SIG-M5 treated with dmso at 0.1 percent for 504 hours (cell line): ENCODE results near the gene SPSB4.

Source experiments
- DNase-seq: peaks from one replicate; lab custom pipeline; 2025; ENCODE audit not compliant: unreplicated experiment; lab: John Stamatoyannopoulos, UW

The SPSB4 gene

GRCh38 chr3:141150081-141150830, 99.1 kb downstream of the SPSB4 start:
- DNase-seq = no peak

DNA sequence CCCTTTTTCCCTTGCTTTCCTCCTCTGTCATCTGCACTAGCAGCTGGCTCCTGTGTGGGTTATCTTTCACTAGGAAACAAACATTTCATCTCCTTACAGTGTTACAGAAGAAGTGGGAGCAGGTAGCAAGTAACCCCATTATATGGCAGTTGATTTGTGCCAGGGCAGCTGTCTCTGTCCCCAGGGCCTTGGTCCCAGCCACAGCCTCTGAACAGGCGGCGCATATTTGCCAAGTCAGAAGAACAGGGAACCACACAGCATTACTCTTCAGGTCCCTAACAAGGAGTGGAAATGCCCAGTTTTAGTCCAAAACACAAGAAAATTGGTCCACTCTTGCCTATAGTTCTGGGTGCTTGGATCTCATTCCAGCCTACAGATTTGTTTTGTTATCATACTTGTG, 99.8 kb downstream of the SPSB4 start:
- DNase-seq = no peak

- no peak for DNase-seq
These were observed 100.3 kb downstream of the SPSB4 start for GRCh38 chr3:141151439-141151838.

GRCh38 chr3:141152130-141152529, 101.0 kb downstream of the SPSB4 start:
- no peak for DNase-seq

DNA sequence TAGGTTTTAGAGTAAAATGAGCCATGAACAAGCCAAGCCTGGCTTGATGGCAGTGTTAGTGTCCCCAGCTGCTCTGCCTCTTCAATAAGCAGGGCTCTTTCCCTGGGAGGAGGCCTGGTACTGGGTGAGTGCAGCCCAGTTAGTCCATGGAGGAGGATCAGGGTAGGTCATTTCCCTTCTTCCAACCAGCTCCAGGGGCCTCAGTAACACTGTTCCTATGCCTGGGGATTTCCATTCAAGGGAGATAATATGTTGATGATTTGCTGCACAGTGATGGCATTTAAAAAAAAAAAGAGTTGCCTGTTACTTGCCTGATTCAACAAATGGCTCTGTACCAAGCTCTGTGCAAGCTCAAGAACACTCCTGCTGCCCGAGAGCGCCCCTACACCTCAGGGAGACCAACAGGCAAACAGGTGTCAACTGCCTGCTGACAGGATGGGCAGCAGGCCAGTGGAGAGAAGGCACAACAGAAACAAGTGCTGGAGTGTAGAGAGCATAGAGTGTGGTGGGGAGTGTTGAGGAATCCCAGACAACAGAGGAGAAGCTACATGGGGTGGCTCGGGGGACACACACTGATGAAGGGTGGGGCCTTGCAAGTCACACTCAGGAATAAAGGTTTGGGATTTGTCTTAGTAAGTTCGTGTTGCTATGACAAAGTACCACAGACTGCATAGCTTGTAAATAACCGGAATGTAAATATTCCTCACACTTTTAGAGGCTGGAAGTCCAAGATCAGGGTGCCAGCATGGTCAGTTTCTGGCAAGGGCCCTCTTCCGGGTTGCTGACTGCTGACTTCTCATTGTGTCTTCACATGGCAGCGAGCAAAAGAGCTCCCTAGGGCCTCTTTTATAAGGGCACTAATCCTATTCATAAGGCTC, 101.9 kb downstream of the SPSB4 start:
- no peak for DNase-seq

DNA sequence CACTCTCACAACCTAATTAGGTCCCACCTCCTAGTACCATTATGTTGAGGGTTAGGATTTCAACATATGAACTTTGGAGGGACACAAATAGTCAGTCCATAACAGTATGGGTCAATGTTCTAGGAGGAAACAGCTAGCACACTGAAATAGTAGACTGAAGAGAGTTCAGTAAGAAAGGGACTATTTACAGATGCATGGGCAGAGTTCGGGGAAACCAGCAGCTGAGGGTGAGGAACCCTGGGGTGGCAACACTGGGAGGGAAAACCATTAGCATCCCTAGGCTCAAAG, 102.5 kb downstream of the SPSB4 start:
- DNase-seq = no peak

DNA sequence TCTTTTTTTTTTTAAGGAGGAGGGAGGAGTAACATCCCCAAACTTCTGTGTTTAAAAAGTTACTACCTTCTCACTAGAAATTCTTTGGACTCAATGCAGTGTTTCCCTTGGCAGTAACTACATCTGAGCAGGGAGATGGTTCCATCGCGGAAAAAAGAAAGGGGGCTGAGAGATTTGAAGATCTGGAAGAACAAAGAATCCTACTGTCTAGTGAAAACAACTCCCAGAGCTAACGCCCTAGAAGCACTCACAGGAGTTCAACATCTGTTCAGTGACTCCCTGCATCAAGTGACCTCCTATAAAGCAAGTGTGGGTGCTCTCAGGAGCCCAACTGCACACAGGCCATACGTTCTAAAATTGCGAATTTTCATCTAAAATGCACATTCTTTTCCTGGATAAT, 113.7 kb downstream of the SPSB4 start:
- DNase-seq = no peak

DNA sequence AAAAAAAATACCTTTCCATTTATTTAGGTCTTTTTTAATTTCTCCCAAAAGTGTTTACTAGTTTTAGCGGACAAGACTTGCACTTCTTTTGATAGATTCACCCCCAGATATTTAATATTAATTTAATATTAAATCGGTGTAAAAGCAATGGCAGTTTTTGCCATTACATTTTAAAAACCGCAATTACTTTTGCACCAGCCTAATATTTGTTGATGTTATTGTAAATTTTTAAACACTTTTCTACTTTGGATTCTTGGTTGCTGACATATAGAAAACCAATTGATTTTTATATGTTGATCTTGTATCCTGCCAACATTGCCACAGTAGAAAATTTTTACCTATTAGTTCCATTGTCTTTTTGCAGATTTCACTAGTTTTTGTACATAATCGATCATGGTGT, 116.5 kb downstream of the SPSB4 start:
- DNase-seq = no peak

- no peak for DNase-seq
These were observed 119.6 kb downstream of the SPSB4 start for GRCh38 chr3:141170678-141171295.

DNA sequence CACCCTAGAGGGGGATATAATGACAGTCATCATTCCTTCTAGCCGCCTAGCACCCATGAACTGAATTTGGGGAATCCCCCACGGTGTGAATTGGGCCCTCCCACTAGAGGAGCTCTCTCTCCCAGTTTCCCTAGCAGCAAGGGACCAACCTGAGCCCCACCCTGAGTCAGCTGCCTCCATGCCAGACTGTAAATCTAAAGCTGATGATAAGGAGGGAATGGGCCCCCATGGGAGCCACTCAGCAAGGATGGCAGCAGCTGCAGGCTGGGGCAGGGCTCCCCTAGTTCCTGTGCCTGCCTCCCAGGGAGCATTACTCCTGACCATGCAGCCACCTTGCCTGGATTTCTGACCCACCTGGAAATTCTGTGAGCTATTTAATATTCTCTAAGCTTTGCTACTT, 123.5 kb downstream of the SPSB4 start:
- no peak for DNase-seq

DNA sequence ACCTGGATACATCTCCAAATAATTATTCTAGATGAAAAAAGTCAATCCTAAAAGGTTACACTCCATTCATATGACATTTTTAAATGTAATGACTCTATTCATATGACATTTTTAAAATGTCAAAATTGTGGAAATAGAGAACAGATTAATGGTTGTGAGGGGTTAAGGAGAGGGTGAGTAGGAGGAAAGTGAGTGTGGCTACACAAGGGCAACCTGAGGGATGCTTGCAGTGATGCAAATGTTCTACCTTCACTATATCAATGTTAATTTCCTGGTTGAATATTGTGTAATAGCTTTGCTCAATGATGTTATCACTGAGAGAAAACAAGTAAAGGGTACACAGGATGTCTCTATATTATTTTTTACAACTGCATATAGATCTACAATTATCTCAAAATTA, 125.6 kb downstream of the SPSB4 start:
- no peak for DNase-seq

DNA sequence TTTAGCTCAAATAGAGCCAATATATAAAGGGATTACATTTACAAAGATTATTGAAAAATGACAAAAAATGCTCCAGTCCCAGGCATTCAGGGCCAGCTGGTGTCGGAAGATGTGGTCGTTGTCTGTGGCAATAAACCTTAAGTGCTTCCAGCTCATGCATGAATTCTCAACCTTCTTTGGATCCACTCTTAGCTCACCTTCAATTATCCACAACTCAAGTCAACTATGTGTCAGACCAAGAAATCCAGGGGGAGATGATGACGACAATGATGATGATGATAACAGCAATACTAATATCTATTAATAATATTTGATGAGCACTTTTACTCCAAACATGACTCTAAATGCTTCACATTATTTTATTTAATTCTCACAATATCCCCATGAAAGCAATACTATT, 126.9 kb downstream of the SPSB4 start:
- no peak for DNase-seq

DNA sequence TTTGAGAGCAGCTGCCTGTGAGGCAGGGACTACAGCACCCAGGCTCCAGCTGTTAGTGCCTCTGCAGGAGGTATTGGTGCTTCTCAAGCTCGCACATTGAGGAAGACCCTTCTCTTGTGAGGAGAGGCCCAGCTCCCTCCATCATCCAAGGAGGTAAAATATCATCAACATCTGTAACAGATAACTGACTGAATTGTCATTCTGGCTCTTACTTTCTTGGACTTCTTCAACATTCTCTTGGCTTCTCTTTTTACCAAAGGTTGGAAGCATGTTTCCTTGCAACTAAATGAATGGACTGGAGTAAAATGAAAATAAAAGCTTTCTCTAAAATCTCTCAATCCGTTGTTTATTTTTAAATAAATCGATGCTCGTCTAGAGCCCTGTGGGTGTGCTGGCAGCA, 127.4 kb downstream of the SPSB4 start:
- no peak for DNase-seq

GRCh38 chr3:141179983-141180382, 128.8 kb downstream of the SPSB4 start:
- DNase-seq = no peak

- no peak for DNase-seq
These were observed 130.0 kb downstream of the SPSB4 start for GRCh38 chr3:141181196-141181595.

DNA sequence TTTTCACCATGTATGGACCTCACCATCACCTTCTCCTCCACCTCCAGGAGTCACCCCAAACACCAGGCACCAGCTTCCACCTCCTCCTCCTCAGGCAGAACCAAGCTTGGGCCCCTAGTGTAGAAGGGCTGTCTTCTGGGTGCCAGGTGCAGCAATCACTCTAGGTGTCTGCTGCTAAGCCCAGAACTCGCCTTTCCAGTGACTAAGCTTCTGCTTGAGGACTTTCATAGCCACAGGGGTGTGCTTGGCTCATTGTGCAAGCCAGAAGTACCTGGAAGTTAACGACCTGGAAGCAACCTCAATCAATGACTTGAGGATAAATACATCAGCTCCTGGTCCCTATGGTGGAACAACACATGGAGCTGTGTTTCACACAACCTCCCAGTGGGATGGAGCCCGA, 130.7 kb downstream of the SPSB4 start:
- DNase-seq = no peak

DNA sequence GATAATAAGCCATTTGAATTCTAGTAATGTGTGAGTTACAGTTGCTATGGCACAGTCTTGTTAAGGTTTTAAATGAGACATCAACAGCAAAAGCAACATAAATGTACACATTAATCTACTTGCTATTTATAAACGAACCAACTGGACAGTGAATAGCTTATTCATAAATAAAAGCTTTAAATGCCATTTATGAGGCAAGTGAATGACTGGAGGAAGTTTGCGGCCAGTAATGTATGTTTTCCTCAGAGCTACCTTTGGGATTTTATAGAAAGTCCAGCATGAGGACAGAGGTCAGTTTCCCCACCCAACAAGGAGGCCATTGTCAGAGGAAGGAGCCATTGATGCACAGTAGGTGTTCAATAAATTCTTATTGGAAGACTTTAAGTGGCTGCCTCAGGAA, 132.5 kb downstream of the SPSB4 start:
- DNase-seq = no peak

DNA sequence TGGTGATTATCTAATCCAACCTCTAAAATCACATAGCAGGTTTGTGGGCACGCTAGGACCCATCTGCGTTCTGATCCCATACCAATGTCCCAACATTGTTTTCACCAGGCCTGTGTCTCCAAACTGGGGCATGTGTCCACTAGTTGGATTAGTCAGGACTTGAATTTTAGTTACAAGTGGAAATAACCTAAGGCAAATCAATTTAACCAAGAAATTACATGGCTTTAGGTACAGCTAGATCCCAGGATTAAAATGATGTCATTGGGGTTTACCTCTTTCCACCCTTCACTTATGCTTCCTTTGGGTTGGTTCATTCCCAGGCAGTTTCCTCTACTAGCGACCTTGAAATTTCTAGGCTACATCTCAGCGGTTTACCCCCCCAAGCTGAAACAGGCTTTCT, 133.3 kb downstream of the SPSB4 start:
- DNase-seq = no peak

GRCh38 chr3:141191097-141191749, 140.1 kb downstream of the SPSB4 start:
- no peak for DNase-seq

DNA sequence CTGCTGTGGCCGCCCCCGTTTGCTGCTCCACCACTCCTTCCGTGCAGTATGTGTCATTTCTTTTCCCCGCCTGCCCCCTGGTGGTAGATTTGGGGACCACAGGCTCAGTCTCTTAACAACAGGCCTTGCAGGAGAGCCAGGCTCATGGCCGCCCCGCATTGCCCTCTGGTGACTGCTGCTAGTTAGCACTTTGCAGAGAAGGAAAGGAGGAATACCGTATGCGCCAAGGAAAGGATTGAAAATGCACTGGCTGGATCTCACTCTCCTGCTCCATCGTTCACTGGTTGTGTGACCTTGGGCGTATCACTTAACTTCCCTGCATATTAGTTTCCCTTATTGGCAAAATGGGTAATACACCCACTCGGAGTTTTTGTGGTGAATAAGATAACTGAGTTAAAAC, 141.2 kb downstream of the SPSB4 start:
- DNase-seq = peak; percentile 90

DNA sequence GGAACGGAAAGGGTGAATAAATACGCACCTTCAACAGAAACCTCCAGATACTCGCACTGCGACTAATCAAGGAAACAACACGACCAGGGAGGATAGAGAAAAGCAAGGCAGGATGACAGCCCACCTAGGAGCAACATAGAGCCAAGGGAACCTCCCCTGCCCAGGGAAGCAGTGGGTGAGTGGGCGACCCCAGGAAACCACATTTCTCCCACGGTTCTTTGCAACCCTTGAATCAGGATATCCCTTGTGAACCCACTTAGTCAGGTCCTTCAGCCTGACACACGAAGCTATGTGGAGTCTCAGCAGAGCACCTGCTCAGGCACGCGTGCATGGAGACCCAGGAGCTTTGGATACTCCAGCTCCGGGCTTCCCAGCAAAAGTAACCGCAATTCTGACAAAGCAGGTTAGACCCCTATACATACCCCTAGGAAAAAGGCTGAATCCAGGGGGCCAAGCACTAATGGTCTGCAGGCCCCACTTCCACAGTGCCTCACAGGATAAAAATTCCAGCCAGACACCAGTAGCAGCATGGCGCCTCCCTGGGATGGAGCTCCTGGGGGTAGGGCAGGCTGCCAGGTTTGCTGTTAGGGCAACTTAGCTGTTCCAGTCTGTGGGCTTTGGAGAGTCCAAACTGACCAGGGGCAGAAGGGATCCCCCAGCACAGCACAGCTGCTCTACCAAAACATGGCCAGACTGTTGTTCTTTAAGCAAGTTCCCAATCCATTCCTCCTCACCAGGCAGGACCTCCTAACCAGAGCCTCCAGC, 142.1 kb downstream of the SPSB4 start:
- DNase-seq = no peak
